GM18873 (cell line): ENCODE measurements around the gene TYR.
"Not testable (repeated sequence)": the region's sequence is repeated elsewhere in the genome, so short reads cannot be mapped to it uniquely, and the experiment has no call there.

ENCODE experiments used
- ATAC-seq: cut with Tn5 transposase; IDR thresholded peaks from one replicate; pipeline ENCODE4 v1.9.1; 2021; ENCODE audit warnings: mild to moderate bottlenecking, moderate library complexity, moderate number of reproducible peaks; ENCODE audit not compliant: unreplicated experiment, low FRiP score

TYR gene

GRCh38 chr11:89267660-89268302, 90.1 kb downstream of the TYR start:
- no peak for ATAC-seq

GRCh38 chr11:89272540-89273088, 94.9 kb downstream of the TYR start:
- ATAC-seq, result not testable (repeated sequence)

- ATAC-seq, result not testable (repeated sequence)
Observed at GRCh38 chr11:89273220-89273619, 95.5 kb downstream of the TYR start.

GRCh38 chr11:89275966-89276365, 98.3 kb downstream of the TYR start:
- ATAC-seq, result no peak

- no peak for ATAC-seq
Observed at GRCh38 chr11:89279176-89279575, 101.5 kb downstream of the TYR start.

GRCh38 chr11:89281032-89281677, 103.5 kb downstream of the TYR start:
- ATAC-seq, result not testable (repeated sequence)

GRCh38 chr11:89286601-89287000, 108.9 kb downstream of the TYR start:
- ATAC-seq, result not testable (repeated sequence)

GRCh38 chr11:89288004-89288403, 110.3 kb downstream of the TYR start:
- ATAC-seq, result not testable (repeated sequence)

- ATAC-seq, result no peak
Observed at GRCh38 chr11:89293965-89294679, 116.4 kb downstream of the TYR start.

- not testable (repeated sequence) for ATAC-seq
Observed at GRCh38 chr11:89295023-89295422, 117.3 kb downstream of the TYR start.

GRCh38 chr11:89303029-89303428, 125.4 kb downstream of the TYR start:
- not testable (repeated sequence) for ATAC-seq

- not testable (repeated sequence) for ATAC-seq
Observed at GRCh38 chr11:89308272-89308671, 130.6 kb downstream of the TYR start.

- not testable (repeated sequence) for ATAC-seq
Observed at GRCh38 chr11:89309321-89309985, 131.8 kb downstream of the TYR start.

GRCh38 chr11:89310607-89311006, 132.9 kb downstream of the TYR start:
- not testable (repeated sequence) for ATAC-seq

- no peak for ATAC-seq
Observed at GRCh38 chr11:89321401-89321800, 143.7 kb downstream of the TYR start.

- no peak for ATAC-seq
Observed at GRCh38 chr11:89327885-89328284, 150.2 kb downstream of the TYR start.

GRCh38 chr11:89331940-89332339, 154.3 kb downstream of the TYR start:
- not testable (repeated sequence) for ATAC-seq

GRCh38 chr11:89333704-89334103, 156.0 kb downstream of the TYR start:
- ATAC-seq, result not testable (repeated sequence)

GRCh38 chr11:89337100-89337650, 159.5 kb downstream of the TYR start:
- ATAC-seq, result not testable (repeated sequence)

- ATAC-seq, result not testable (repeated sequence)
Observed at GRCh38 chr11:89338073-89338472, 160.4 kb downstream of the TYR start.
